Measurements from ENCODE around the gene ARID1A. TPM values are rescaled to one million over a fixed set of nuclear protein-coding genes. Genes with fewer than 3 reads are reported as not detected.

Gene ARID1A
- total and polyA plus RNA-seq, 7 donors = 7.2 to 47.1 (median 22.7) TPM

DNA sequence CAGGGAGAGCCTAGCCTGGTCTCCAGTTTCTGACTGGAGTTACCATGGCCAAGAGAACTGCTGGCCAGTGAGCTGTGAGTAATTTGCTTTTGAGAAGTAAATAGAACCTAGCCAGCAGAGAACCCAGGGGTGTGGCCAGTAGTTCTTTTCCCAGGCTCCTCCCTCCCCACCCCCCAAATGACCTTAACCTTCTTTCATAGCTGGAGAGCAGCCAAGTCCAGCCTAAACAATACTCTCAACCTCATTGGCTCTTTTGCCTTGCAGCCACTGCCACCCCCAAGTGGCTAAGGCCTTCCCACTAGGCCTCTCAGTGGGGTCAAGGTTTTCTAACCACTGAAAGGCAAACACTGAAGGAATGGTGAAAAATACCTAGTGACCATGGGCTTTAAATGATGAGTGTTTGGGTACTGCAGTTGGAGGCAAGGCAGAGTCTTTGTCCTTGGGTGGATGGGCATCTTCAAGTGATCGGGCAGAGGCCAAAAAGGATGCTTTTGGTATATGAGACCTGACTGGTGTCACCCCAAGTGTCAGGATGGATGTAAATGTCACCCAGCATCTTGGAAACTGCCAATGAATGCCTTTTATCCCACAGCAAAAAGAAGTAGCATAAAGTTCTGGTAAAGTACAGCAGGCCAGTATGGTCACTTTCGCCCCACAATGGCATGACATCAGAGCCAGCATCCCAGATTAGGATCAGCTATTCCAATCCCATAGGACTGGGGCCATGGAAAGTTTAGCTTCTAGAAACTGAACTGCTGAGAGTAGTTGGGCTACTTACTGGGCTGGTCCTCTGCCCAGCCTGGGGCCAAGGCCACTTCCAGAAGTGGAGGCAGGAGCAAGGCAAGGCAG is 88.4 kb downstream of the ARID1A start:
- no peaks in the 10 kb centered on the region for H3K9me3 ChIP-seq
- TF ChIP-seq POLR2A (IDR thresholded peaks at IDR 0.05) (no peak), EP300 (IDR thresholded peaks at IDR 0.05) (no peak), CTCF (IDR thresholded peaks at IDR 0.05) (no peak), POLR2AphosphoS5 (IDR thresholded peaks at IDR 0.05) (peak in 3 of 4 donors; percentile 15 to 41 (median 17))
- WGBS, 2 donors = 95 to 97% methylated on average over 2 of the region's 2 CpGs
- H3K27me3 ChIP-seq = no peaks in the 10 kb centered on the region
- intact Hi-C loops (cut with DNase I) = loop anchor here (5.0 kb wide), 1 partner anchor 42 kb away; no protein-coding TSS in a partner anchor
- H3K27ac ChIP-seq = peak overlapping the region; percentile 94 to 99 (median 96)
- H3K4me3 ChIP-seq = no peak overlapping the region
- peaks cover 0 to 78% (median 63%) of the 10 kb centered on the region in 4 donors for H3K4me1 ChIP-seq
- H3K36me3 ChIP-seq = peaks cover 10 to 19% (median 16%) of the 10 kb centered on the region in 4 donors
- peak; percentile 79 for DNase-seq

GRCh38 chr1:26784886-26785285 is 89.1 kb downstream of the ARID1A start:
- peaks cover 0 to 81% (median 66%) of the 10 kb centered on the region in 4 donors for H3K4me1 ChIP-seq
- DNase-seq = no peak
- intact Hi-C loops (cut with DNase I) = loop anchor here (5.0 kb wide), 2 partner anchors 43 to 283 kb away; no protein-coding TSS in a partner anchor
- TF ChIP-seq POLR2A (IDR thresholded peaks at IDR 0.05) = no peak
- TF ChIP-seq POLR2AphosphoS5 (IDR thresholded peaks at IDR 0.05) = no peak
- no peak for TF ChIP-seq EP300 (IDR thresholded peaks at IDR 0.05)
- no peak for TF ChIP-seq CTCF (IDR thresholded peaks at IDR 0.05)
- no peaks in the 10 kb centered on the region for H3K9me3 ChIP-seq
- WGBS, 2 donors = 97 to 99% methylated on average over 1 of the region's 1 CpG
- no peak overlapping the region for H3K4me3 ChIP-seq
- H3K27ac ChIP-seq = peak overlapping the region; percentile 94 to 99 (median 96)
- peaks cover 5 to 12% (median 9%) of the 10 kb centered on the region in 4 donors for H3K36me3 ChIP-seq
- H3K27me3 ChIP-seq = no peaks in the 10 kb centered on the region

DNA sequence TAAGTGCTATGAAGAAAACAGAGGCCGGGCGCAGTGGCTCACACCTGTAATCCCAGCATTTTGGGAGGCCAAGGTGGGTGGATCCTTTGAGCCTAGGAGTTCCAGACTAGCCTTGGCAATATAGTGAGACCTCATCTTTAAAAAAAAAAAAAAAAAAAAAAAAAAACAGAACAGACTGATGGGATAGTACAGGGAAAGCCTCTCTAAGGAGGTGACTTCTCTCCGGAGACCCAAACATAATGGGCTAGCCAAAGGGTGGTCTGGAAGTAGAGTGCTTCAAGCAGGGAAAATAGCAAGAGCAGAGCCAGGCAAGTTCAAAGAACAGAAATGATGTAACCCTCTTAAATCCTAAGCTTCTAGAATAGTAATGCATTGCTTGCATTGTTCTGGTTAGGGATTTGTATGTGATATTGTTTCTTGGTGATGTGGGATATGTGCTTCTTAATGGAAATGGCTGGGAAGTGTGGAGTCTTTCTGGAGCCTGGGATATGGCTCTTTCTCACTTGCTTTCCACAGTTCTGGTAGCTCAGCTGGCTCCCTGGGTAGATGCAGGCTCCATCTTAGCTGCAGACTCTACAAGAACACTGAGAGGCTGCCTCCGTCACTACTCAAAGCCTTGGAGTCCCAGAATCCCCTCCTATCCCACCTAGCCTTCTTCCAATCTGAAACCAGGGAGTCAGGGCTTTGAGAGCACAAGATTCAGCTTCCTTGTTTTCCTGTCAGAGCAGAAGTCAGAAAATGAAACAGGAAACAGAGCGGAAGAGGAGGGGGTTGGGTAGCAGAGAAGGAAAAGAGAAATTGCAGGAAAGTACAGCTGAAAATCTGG is 90.0 kb downstream of the ARID1A start:
- intact Hi-C loops (cut with DNase I) = loop anchor here (5.0 kb wide), 1 partner anchor 284 kb away; no protein-coding TSS in a partner anchor
- no peak overlapping the region for H3K4me3 ChIP-seq
- peaks cover 0 to 80% (median 66%) of the 10 kb centered on the region in 4 donors for H3K4me1 ChIP-seq

GRCh38 chr1:26786437-26787380 is 90.9 kb downstream of the ARID1A start:
- Histone ChIP-seq H3K9me3 (no peaks in the 10 kb centered on the region), H3K36me3 (no peaks in the 10 kb centered on the region), H3K27ac (peak overlapping the region; percentile 94 to 99 (median 96)), H3K4me1 (peaks cover 0 to 72% (median 60%) of the 10 kb centered on the region in 4 donors), H3K4me3 (peak overlapping the region; percentile 51 to 76 (median 69)), H3K27me3 (no peaks in the 10 kb centered on the region)
- peak; percentile 90 for DNase-seq
- intact Hi-C loops (cut with DNase I) = loop anchor here (1.0 to 5.0 kb wide), 3 partner anchors 90 to 284 kb away; partner anchors contain the start of gene ARID1A
- TF ChIP-seq POLR2A (IDR thresholded peaks at IDR 0.05) (peak in 1 of 2 donors; percentile 43), EP300 (IDR thresholded peaks at IDR 0.05) (no peak), POLR2AphosphoS5 (IDR thresholded peaks at IDR 0.05) (peak; percentile 58 to 77 (median 66))
- WGBS, 2 donors = 9 to 17% methylated on average over 12 of the region's 12 CpGs

More for the DNA sequence above, 90.0 kb downstream of the ARID1A start:
- Histone ChIP-seq H3K9me3 (no peaks in the 10 kb centered on the region), H3K27me3 (no peaks in the 10 kb centered on the region), H3K36me3 (peaks cover 0 to 3% (median under 1%) of the 10 kb centered on the region in 4 donors), H3K27ac (peak overlapping the region; percentile 94 to 99 (median 96))
- DNase-seq = no peak
- TF ChIP-seq POLR2A (IDR thresholded peaks at IDR 0.05) = no peak
- peak in 1 of 4 donors; percentile 19 for TF ChIP-seq POLR2AphosphoS5 (IDR thresholded peaks at IDR 0.05)
- 72 to 84% methylated on average over 5 of the region's 5 CpGs for WGBS, 2 donors

DNA sequence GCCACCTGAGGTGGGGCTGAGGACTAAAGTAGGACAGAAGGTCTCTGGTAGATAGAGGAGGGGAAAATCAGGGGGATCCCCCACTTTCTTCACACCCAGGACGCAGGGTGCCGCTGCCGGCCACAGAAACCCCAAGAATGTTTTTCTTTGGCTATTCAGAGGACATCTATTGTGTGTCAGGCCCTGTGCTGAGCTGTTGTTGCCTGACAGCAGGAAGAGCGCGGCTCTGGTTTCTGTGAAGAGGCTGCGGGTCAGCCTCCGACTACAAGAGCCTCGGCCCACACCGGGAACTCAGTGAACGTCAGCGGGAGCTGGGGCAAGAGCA is 91.5 kb downstream of the ARID1A start:
- H3K4me1 ChIP-seq = peaks cover 0 to 66% (median 53%) of the 10 kb centered on the region in 4 donors

More for the DNA sequence above, 91.5 kb downstream of the ARID1A start:
- DNase-seq = no peak
- no peak for TF ChIP-seq POLR2A (IDR thresholded peaks at IDR 0.05)
- TF ChIP-seq EP300 (IDR thresholded peaks at IDR 0.05) = no peak
- no peak for TF ChIP-seq CTCF (IDR thresholded peaks at IDR 0.05)
- no peak for TF ChIP-seq POLR2AphosphoS5 (IDR thresholded peaks at IDR 0.05)
- no peaks in the 10 kb centered on the region for H3K9me3 ChIP-seq
- H3K36me3 ChIP-seq = no peaks in the 10 kb centered on the region
- H3K27me3 ChIP-seq = no peaks in the 10 kb centered on the region
- intact Hi-C loops (cut with DNase I) = loop anchor here (1.0 to 5.0 kb wide), 3 partner anchors 91 to 285 kb away; partner anchors contain the start of gene ARID1A
- H3K4me3 ChIP-seq = peak overlapping the region; percentile 51 to 76 (median 69)
- peak overlapping the region; percentile 94 to 99 (median 96) for H3K27ac ChIP-seq
- 1% methylated on average over 11 of the region's 11 CpGs for WGBS, 2 donors

All from sigmoid colon (tissue), 7 donors.